8988T (cell line): ENCODE results near the gene NPAS2.

ENCODE experiments used
- DNase-seq: peaks from one replicate; pipeline ENCODE4 v3.0.0; 2011

The NPAS2 gene

DNA sequence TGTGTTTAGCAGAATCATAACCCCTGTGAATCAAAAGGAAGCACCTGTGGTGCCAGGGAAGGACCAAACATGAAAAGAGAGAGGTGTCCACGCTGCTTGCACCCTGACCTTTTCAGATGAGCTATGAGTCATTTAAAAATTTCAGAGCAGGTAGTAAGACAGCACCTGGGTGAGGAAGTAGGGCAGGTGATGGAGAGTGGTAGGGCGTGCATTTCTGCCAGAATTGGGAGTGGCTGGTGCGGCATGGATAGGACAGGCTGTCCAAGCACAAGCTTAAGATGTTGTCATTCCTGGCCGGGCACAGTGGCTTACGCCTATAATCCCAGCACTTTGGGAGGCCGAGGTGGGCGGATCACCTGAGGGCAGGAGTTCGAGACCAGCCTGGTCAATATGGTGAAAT lies 36.8 kb downstream of the NPAS2 start:
- DNase-seq = no peak

DNA sequence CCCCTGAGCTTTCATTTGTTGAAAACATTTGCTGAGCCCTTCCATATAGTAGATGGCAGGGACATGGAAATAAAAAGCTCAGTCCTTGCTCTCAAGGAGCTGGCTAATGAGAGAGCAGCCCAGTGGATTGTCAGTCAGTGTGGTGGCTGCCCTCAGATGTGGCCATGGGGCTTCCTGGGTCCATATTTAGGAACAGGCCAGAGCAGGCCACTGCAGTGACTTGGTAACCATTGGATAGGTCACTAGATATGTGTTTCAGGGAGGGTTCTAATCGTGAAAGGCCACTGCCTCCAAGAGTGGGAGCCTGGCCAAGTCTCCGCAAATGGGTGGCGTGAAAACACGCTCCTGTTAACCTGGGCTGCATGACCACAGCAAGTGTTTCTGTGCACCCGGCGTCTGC lies 37.4 kb downstream of the NPAS2 start:
- no peak for DNase-seq

DNA sequence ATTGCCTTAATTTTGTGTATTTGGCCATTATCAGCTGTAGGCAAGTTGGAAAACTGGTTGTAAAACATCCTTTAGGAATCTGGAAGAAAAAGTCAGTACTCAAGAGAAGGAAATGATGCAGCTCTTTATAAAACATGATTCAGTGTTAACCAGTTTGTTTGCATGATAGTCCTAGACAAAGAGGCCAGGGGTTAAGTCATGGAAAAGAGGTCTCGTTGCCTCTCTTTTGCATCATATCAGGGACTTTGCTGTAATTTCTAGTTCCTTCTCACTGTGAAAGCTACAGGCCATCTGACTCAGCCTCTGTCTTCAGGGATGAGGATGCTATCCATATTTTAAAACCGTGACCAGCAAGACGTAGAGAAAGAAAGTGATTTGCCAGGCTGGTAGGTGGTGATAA lies 38.0 kb downstream of the NPAS2 start:
- DNase-seq = no peak

DNA sequence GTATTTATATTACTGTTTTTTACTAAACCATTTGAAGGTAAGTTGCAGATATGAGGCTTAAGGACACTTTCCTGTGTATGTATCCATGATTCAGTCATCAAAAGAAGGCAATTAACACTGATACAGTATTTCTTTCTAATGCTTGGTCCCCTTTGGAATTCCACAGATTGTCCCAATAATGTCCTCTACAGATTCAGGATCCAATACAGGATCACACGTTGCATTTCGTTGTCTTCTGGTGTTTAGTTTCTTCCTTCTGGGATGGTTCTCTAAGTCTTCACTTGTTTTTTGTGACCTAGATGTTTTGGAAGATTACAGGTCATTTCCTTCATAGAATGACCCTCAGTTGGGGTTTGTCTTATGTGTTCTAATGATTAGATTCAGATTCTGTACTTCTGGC lies 40.0 kb downstream of the NPAS2 start:
- no peak for DNase-seq

DNA sequence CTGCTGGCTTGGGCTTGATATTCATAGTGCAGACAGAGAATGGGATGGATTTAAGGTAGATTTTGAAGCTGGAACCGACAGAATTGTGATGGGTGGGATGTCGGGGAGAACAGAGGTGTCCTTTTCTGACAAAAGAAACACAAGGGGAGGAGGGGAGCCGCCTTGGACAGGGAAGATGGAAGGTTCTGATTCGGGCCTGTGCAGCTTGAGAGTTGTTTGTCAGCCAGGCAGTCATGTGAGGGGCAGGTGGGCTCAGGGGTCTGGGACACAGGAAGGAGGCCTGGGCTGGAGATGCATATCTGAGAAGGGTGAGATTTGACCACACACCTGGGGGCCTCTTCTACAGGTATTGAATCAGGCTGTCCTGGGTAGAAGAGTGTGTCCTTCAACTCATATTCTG lies 41.4 kb downstream of the NPAS2 start:
- DNase-seq = no peak

DNA sequence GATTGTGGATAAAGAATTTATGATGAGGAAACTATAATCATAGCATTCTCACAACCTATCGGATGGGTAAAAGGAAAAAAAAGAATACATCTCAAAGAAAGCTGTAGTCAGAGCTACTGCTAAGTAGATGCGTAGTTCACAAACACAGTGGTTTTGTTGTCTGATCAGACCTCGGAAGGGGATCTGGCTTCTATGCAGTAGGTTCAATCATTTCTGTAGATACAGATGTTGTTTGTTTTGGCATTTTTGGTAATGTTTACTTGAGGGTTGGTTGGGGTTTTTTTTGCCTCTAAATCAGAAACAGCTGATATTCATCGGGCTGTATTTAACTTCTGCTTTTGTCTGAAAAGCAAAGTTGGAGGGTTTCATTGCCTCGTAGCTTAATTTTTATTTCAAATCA lies 42.1 kb downstream of the NPAS2 start:
- no peak for DNase-seq

DNA sequence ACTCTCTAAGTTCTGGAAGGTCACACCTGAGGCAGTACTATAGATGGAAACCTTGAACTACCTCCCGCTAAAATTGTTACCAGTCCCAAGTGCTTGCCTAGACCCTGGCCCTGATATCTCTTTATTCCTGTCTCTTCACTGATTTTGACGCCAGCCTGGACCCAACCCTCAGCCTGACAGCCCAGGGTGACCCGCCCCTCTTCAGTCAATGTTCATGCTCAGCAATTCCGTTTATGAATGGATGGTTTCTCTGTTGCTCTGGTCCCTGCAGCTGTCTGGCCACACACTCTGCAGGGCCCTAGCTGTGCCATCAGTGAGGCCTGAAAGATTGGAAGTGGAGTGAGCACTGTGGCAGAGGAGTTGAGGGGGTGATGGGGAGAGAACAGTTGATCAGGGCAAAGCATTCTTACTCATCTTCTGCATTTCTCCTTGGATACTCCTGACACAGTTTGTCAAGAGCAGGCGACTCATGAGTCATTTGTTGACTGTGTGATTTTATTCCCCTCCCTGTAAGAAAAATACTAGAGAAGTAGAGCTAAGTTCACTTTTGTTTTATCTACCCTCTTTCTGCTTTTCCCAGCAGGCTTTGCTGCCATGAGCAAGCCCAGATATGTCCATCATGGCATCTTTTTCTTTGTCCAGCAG lies 46.0 kb downstream of the NPAS2 start:
- no peak for DNase-seq

DNA sequence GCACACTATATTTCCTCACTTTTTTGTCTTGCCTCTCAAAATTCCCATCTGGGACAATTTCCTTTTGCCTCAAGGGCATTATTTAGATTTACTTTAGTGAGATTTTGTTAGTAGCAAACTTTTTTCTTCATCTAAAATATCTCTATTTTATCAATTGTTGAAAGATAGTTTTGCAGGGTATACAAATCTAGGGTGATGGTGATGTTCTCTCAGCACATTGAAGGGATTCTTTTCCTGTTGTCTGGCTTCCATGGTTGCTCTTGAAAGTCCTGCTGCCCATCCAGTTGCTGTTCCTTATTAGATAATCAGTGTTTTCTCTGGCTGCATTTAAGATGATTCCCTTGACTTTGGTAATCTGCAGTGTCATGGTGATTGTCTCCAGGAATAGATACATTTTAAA lies 48.1 kb downstream of the NPAS2 start:
- DNase-seq = no peak

DNA sequence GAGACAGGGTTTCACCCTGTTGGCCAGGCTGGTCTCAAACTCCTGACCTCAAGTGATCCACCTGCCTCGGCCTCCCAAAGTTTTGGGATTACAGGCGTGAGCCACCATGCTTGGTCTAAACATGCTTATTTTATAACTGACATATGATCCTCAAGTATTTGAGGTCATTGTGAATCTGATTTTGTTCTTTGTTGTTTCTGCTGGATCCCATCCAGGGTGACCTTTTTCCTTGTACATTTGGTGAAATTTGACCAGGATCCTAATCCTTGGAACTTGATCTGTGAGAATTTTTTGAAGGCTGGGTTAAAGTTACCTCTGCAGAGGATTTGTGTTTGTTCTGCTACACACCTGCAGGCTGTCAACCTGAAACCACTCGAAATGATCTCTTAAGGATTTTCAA lies 49.2 kb downstream of the NPAS2 start:
- DNase-seq = no peak

DNA sequence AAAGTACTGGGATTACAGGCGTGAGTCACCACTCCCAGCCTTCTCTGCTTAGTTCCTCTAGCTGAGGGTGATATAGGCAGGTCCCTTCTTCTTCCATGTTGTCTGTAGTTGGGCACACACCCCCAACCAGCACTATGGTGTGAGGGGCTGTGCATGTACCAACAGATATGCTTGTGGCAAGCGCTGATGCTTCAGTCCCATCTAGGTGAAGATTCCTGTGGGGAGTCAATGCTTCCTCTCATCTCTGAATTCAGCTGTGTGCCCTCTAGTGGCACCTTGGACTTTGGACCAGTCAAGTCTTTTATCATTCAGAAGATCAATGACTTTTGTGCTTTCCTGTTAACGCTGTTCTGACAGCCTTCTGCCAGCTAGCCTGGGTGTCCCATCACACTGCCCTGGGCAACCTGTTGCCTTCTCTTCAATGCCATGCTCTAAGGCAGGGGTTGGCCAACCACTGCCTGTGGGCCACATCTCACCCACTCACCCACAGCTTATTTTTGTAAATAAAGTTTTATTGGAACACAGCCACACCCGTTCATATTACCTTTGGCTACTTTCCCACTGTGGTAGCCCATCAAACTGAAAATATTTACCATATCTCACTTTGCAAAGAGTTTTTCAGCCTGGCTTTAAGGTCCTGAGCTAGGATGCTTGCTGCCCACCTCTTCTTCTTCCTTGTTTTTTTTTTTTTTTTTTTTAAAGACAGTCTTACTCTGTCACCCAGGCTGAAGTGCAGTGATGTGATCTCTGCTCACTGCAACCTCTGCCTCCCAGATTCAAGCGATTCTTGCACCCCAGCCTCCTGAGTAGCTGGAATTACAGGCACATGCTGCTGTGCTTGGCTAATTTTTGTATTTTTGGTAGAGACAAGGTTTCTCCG lies 51.0 kb downstream of the NPAS2 start:
- no peak for DNase-seq

DNA sequence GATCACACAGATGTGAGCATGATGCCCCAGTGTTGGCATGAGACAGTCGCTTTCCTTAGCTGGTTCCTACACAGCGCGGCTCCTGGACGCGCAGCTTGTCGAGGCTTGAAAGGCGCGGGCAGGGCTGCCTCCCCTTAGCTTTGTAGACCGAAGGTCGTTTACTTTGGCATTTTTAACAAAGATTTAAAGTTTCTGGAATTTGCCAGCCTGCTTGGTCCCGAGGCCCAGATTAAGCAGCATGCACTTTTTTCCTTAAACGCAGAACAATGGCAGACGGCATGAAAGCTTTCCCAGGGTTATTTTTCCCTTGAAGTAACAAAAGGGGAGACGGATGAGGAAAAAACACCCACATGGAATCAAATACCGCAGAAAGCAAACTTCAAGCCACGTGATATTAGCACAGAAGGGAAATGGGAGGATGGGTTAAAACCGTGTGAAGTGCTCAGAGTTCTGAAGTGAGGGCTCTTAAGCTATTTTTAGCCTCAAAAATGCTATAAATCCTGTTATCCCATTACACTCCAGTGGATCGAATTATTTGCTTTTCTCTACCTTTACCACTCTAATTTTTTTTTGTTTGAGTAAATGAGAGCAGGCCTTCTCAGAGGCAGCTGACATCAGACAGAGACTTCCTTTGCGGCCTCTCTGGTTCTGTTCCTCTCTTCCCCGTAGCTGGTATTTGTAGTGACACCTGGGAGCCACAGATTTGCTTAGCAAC lies 55.7 kb downstream of the NPAS2 start:
- DNase-seq = no peak

DNA sequence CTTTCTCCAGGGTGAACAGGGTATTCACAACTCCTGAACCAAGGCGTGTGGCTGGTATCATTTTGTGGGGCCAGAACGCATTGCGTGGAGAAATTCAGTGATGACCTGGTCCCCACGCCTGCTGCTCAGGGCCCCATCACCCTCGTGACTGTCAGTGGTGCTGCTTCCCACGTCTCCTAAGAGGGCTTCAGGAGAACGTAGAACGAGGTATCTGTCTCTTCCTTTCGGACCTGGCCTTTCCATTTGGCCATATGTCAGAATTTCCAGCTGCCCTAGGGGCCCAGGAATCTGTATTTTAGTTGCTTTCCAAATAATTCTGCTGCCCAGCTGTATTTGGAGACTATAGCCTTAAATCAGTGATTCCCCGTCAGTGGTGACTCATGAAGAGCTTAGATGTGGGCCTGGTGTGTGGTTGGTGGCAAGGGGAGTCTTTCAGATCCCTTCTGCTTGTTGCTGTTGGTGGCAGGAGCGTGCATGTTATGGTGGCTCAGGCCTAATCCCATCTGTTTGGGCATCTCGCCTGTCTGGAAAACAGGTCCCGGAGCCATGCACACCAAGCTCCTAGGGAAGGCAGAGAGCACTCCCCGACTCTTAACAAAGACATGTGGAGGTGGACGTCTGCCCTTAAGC lies 56.4 kb downstream of the NPAS2 start:
- DNase-seq = no peak

DNA sequence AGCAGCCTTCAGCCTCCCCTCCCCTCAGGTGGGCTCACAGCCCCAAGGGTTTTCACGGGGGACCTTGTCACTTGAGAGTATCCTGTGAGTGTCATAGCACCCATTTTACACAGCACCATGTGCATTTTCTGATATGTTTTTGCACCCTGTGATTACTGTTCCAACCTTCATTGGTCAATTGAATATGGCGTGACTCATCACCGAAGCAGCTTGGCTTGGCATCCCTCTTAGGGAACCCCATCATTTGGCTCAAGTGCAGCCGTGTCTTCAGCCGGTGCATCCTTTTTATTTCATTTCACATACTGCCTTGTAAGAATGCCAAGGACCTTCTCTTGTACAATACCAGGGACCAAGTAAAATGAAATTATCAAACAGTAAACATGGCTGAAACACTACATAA lies 57.6 kb downstream of the NPAS2 start:
- DNase-seq = no peak

DNA sequence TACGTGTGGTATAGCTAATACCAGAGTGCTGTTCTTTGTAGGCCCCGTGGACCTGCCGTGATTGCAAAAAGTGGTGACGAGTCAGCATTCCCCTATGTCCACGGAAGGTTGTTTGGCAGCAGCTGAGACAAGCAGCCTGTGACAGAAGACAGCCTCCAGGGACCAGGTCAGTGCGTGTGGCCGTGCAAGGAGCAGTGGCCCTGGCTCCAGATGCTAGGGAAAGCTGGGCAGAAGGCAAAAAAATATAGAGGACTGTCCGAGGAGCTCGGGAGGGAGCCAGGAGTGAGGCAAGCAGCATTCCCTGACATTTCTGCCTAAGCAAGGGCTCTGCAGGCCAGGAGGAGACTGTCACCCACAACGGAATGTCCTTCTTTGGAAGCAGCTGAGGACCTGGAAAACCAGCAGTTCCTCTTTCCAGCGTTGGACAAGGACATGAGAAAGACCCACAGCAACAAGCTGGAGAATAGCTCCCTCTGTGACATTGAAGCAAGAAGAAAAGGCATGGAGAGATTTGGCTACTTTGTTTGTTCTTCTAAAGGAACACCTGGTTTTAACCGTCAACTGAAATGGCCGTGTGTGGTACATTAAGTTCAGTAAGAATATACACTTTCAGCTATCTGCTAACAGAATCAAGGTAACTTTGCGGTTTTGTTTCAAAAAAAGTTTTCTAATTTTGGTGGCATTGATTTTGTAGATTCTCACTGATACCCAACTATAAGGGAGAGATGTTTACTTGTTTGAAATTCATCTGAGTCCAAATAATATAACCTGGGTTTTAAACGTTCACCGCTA lies 58.3 kb downstream of the NPAS2 start:
- no peak for DNase-seq

DNA sequence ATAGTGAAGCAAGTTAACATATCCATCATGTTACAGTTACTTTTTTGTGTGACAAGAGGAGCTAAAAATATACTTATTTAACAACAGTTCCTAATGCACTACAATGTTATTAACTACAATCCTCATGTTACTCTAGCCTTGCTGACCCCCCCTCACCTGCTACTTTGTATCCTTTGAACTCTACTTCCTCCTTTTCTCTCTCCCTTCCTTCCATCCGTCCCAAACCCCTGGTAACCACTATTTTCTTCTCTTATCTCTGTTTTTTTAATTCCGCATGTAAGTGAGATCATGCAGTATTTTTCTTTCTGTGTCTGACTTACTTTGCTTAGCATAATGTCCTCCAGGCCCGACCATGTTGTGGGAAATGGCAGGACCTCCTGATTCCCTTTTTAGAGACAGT lies 59.4 kb downstream of the NPAS2 start:
- DNase-seq = no peak

DNA sequence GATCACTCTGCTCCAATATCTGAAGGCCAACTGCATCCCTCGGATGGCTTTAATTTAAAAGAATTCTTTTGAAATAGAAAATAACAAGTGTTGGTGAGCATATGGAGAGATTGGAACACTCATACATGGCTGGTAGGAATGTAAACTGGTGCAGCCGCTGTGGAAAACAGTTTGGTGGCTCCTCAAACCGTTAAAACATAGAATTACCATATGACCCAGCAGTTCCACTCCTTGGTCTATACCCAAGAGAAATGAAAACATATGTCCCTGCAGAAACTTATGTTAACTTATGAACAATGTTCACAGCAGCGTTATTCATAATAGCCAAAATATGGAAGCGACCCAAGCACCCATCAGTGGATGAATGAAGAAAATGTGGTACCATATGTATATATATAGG lies 60.1 kb downstream of the NPAS2 start:
- no peak for DNase-seq

DNA sequence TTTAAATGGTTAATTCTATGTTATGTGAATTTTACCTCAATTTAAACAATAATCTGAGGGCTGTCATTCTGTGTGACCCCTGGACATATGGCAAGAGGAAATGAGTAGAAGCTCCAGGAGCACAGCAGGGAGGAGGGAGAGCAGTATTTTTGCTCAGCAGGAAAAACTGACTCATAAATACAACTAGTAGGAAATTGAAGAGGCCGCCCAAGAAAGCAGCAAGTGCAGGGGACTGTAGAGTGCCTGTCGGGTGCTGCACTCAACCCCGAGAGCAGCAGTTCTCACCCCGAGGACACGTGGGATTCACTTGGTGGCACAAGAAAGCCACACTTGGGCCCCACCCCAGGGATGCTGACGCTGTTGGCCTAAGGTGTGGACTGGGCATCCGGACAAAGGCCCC lies 60.8 kb downstream of the NPAS2 start:
- no peak for DNase-seq

DNA sequence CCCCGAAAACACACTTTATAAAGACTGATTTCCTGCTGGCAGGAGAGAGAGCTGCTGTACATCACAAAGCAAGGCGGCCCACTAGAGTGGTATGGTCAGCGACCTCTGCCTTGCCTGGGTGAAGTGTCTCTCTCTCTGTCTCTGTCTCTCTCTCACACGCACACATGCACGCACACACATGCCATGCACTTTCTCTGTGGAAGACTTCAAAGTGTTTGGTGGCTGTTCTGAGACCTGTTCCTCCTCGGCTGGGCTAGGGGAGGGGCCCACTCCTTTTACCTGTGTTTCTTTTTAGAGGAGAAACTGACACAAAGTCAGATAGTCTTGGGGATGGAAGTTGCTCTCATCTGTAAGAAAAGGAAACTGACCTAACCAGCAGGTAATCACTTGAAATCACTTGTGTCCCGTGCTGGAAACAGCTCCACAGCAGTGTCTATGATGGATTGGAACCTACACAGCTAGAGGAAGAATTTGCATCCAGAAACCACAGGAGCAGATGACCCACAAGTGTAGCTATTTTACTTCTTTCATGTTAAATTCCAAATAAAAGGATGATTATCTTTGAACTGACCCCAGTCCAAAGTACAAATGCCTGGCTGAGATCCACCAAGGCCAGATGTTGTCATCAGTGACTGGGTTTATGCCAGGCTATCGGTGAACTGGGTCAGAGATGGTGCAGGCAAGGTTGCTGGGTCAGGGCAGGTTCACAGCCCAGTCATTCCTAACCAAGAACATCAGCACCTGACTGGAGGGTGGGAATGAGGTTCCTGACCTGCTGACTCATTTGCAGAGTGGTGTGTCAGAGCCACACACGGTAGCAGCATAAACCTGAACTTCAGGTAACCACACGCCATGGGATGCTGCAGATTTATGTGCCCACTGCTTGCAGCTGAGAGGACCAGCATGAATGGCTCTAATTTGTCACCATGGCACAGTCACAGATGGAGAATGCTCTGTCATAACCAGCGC lies 63.0 kb downstream of the NPAS2 start:
- no peak for DNase-seq

DNA sequence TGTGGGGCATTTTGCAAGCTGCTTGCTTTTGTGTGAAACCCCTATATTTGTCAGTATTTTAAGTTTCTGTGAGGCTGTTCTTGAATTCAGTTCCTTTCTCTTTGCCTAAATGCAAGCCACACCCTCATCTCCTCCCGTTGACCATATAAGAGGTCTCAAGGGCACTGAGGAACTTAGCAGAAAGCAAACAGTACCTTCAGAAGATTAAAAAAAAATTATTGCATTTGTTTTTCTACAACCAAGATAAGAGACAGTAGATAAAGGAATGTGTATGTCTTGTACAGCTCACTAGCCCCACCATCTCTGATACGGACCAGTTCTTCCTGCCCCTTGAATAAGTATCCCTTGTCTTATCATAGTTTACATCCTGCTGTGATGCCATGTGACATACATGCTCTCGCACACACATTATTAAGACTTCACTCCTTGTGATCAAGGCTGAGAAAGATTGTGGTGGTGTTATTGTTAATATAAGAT lies 64.2 kb downstream of the NPAS2 start:
- no peak for DNase-seq

DNA sequence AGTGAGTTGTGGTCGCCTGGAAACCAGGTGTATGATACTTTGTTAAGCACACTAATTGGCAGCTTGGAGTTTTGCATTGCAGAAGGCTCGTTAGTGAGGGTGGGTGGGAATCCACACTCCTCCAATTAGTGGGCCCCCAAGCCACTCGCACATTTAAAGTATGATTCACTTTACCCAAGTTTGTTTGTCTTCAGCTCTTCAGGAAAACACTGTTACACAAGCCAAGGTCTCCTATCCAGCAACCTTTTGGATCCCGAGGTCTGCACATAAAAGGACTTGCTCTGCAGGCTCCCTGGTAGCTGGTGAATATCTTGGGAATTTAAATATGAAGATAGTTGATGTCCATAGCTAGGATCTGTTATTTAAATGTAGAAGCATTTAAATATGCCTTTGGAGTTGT lies 66.1 kb downstream of the NPAS2 start:
- DNase-seq = no peak

DNA sequence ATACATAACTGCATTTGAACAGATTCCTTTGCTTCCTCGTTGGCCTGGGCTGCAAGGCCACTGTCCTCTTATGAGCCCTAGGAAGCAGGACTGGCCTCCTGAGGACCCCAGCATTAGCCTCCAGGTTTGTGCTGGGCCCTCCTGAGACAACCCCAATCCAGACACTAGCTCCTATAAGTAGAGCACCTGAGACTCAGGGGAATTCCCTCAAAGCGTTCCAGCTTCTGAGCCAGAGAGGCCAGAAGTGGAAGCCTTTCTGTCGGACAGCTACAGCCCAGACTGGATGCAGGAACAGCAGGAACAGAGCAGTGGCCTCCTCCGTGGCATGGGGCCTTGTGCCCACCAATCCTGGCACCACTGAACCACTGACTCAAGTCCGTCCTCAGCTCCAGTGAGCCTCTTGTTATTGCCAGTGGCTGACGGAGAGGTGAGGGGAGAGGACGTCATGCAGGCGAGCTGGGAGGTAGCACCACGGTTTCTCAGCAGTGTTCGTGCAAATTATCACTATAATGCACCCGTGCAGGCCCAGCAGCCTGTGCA lies 67.2 kb downstream of the NPAS2 start:
- DNase-seq = no peak
